HG02852 (cell line): ENCODE data around the gene BORCS6.
A peak's percentile ranks its signal among the peaks of the same experiment; 100 is the strongest.

Experiments used
- ATAC-seq: cut with Tn5 transposase; IDR thresholded peaks from one replicate; pipeline ENCODE4 v1.9.1; 2021; ENCODE audit warnings: mild to moderate bottlenecking, moderate library complexity; ENCODE audit not compliant: unreplicated experiment

The BORCS6 gene

DNA sequence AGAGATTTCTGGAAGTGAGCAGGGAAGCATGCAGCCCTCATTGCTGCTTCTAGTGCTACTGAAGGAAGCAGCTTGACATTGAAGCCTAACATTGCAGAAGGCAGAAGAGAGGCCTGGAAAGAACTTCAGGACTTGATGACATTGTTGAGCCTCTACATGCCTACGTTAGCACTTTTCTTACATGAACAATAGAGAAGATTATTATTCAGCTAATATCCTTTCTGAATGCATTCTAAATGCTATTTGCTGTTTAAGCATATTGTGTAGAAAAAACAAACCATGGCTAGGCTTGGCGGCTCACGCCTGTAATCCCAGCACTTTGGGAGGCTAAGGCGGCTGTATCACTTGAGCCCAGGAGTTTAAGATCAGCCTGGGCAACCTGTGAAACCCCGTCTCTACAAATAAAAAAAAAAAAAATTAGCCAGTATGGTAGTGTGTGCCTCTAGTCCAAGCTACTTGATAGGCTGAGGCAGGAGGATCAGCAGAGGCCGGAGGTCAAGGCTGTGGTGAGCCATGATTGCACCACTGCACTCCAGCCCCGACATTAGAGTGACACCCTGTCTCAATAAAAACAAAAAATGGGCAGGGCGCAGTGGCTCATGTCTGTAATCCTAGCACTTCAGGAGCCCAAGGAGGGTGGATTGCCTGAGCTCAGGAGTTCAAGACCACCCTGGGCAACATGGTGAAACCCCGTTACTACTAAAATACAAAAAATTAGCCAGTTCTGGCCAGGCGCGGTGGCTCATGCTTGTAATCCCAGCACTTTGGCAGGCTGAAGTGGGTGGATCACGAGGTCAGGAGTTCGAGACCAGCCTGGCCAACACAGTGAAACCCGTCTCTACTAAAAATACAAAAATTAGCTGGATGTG lies 22.6 kb upstream of the BORCS6 start:
- ATAC-seq, result no peak

DNA sequence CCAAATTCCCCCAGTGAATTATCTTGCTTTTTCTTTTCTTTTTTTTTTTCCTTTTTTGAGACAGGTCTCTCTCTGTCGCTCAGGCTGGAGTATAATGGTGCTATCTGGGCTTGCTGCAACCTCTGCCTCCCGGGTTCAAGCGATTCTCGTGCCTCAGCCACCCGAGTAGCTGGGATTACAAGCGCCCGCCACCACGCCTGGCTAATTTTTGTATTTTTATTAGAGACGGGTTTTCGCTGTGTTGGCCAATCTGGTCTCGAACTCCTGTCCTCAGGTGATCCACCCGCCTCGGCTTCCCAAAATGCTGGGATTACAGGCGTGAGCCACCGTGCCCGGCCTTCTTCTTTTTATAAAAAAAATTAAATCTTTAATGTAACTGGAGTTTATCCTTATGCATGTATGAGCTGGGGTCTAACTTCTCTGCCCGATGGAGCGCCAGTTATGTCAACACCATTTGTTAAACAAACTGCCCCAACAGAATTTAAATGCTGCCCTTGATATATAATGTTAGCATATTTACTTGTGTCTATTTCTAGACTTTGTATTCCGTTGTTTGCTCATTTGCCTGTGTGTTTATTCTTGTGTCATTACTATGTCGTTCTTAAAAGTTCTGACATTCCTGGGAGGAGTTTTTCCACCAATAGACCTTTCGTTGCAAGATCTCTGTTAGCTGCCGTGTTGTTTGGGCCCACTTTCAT lies 20.9 kb upstream of the BORCS6 start:
- ATAC-seq, result no peak

DNA sequence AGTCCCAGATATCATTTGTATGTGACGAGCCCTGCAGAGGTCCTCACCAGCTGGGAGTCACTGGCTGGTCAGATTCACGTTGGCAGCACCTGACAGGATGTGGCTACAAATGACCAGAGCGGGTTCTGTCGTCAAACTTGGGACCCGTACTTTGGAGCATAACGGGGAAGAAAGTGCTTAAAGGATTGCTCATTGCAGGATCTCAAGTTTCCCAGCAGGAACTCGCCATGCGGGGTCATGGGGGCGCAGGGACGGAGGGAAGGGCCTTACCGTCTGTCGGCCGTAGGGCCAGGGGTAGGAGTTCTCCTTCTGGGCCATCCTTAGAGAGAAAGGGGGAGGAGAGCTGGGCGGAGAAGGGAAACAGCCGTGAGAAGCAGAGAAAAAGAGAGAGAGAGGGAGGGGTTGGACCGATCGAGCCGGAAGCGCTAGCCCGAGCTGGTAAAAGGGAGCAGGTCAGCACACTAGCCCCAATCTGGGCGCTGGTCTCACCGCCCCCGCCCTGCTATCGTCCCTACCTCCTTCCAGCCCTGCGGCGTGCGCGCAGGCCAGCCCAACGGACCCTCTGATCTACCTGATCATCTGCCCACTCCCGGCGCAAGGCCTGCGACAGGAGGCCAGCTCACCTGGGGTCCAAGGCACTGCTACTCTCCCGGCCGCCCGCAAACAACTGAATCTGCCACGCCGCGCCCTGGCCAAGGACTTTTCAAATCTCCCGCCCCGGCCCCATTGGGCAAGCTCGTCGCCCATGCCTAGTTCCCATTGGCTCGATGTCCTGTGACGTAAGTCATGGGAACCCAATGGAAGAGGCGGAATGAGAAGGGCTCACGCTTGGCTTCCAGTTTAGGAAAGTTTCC lies 20.2 kb upstream of the BORCS6 start, which contains the start of gene AURKB:
AURKB (minus strand) TSS at position 669 of the 854 bp plus-strand sequence; CDS start at position 318, 351 bp downstream.
- ATAC-seq, result peak; percentile 79

- no peak for ATAC-seq
Observed at GRCh38 chr17:8206536-8206935, 16.6 kb upstream of the BORCS6 start.

DNA sequence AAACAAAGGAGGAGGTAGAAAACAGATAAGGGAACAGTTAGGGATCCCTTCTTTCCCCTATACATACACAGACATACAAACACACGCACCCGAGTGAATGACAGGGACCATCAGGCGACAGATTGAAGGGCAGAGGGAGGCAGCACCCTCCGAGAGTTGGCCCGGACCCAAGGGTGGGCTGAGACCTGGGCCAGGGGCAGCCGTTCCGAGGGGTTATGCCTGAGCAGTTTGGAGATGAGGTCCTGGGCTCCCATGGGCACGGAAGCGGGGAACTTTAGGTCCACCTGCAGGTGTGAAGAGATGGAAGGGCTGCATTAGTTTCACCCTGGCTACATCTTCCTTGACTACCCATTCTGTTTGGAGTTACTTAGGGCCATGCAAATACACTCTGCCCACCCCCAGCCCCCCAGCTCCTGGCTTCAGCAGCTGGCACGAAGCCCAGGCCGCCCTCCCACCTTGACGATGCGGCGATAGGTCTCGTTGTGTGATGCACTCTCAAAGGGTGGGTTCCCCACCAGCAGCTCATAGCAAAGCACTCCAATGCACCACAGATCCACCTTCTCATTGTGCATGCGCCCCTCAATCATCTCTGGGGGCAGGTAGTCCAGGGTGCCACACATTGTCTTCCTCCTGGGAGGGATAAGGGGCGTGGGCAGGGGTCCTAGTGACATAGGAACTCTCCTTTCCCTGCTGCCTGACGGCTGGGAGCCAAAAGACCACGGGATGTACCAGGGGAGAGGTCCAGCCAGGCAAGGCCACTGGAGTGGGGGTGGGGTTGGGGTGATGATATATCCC lies 15.0 kb upstream of the BORCS6 start:
- ATAC-seq, result no peak

DNA sequence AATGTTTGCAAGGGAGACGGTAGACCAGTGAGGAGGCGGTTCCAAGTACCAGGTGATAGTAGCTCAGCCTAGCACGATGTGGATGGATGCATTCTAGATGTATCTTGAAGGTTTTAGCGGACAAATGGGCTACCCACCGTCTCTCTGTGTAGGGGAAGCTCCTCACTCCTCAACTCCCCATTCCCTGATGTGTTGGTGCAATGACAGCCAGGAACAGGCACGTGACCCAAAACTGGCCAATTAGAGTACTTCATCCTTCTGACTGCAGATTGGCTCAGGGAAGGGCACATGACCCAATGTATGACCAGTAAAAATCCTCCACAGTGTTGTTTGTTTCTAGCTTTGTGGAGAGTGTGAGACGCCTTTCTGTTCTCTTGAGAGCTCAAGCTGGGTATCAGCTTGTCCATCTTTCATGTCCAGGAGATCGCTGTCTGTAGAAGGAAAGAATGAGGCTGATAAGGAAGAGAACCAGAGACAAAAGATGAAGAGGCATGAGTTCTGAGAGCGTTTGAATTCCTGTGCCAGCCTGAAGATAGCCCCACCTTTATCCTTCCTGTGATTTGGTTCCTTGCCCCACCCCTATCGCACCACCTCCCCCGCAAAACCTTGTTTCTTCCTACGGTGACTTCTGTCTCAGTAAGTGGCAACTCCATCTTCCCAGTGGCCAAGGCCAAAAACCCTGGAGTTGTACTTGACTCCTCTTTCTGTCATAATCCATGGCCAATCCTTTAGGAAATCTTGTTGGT lies 2.3 kb upstream of the BORCS6 start:
- no peak for ATAC-seq

DNA sequence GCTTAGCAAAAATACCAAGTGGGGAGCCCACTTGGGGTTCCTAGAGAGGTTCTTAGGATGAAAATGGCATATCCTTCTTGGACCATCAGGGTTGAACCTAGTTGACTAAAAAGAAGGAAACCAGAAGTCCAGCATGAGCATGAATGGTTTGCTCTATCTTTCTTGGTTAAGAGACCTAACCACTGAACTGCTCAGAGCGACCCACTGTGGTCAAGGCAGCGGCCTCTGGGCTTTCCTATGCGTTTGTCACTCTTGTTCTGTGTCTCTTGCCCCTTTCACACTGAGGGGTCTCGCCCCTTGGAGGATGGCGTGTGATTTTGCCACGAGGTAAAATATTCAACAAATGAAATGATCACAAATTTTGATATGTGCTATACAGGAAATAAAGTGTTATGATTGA lies 526 bp upstream of the BORCS6 start:
- ATAC-seq, result no peak

- no peak for ATAC-seq
Observed at GRCh38 chr17:8189041-8189710, 804 bp downstream of the BORCS6 start.

GRCh38 chr17:8188263-8188839 lies 1.6 kb downstream of the BORCS6 start:
- ATAC-seq, result no peak

GRCh38 chr17:8187517-8188262 lies 2.3 kb downstream of the BORCS6 start:
- ATAC-seq, result peak; percentile 16

- ATAC-seq, result peak; percentile 22
Observed at GRCh38 chr17:8186787-8187516, 3.0 kb downstream of the BORCS6 start.

- ATAC-seq, result peak; percentile 0
Observed at GRCh38 chr17:8186446-8186786, 3.6 kb downstream of the BORCS6 start.

GRCh38 chr17:8185582-8186445 lies 4.2 kb downstream of the BORCS6 start:
- no peak for ATAC-seq

DNA sequence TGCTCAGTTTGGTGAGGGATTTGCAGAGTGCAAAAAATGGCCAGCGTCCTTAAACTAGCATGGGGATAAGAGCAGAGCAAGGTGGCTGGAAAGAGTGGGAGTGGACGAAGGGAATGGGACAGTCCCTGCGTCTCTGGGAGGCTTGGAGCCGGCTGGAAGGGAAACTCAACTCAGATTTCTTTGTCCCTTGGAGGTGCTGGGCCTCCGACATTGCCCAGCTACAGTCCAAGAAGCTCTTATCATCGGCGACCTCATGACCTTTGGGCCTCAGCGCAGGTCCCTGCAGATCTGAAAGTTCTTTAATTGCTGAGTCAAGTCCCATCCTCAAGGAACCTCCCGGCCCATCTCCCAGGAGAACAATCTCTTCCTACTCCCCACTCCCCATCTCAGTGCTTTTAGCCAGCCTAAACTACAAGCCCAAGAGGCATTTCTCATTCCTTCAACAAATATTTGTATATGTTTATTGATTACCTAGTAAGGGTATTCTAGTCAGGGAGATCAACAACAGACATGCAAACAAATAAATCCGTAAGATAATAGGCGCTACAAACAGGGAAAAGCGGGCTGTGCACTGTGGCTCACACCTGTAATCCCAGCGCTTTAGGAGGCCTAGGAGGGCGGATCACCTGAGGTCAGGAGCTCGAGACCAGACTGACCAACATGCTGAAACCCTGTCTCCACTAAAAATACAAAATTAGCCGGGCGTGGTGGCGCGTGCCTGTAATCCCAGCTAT lies 12.8 kb downstream of the BORCS6 start:
- ATAC-seq, result no peak

DNA sequence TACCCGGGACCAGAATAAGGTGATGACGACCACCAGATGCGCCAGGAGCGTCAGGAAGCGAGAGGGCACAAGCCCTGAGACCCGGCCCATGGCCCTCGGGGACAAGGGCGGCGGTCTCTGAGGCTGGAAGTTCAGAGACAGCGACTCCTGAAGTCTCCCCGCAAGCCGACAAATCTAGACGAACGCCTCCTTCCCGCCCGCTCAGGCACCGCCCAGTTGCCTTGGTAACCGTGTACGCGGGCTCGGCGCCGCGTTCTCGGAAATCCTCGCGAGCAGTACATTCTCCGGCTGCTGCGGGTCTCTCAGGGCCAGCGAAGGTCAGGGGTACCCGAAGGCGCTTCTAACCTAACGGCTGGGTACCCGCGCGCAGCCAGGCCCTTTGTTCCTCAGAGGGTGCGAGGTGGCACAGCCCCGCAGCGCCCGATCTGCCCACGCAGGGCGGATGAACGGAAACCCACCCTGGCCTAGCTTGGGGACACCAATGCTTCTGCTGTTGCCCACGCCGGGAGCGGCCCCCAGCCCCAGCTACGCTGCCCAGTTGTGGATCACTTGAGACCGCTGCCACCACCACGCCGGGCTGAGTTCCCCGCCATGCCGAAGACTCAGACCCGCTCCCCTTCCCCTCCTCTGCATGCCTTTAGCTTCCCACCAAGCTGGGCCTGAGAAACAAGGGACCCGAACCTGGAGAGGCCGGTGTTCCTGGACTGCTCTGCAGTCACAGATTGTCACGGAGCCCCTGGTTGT lies 13.6 kb downstream of the BORCS6 start, which contains the start of gene TMEM107:
TMEM107 (minus strand) TSS at position 184 of the 744 bp plus-strand sequence; CDS start at position 90, 94 bp downstream.
- ATAC-seq, result peak; percentile 36
